NB4 (cell line): ENCODE results near the gene HOXA13.

Source experiments
- DNase-seq: peaks from one replicate; pipeline ENCODE4 v3.0.0; 2010; ENCODE audit warnings: low read depth
- H3K4me3 ChIP-seq: one replicate; pipeline ENCODE4 v1.5.1; 2011; ENCODE audit warnings: mild to moderate bottlenecking, low read depth, low read length, moderate library complexity
- CTCF ChIP-seq: IDR thresholded peaks from one replicate; pipeline ENCODE4 v1.5.1; 2012; ENCODE audit warnings: low read depth, low read length
- MAX ChIP-seq: IDR thresholded peaks from 2 replicates; pipeline ENCODE4 v1.6.1; 2011; ENCODE audit warnings: low read depth, low read length
- MYC ChIP-seq: IDR thresholded peaks from 2 replicates; pipeline ENCODE4 v1.6.1; 2011; ENCODE audit warnings: low read depth, low read length
- POLR2A ChIP-seq: IDR thresholded peaks from 2 replicates; pipeline ENCODE4 v1.6.1; 2011; ENCODE audit warnings: mild to moderate bottlenecking; ENCODE audit not compliant: insufficient read length; ENCODE audit errors: extremely low read depth

The HOXA13 gene

GRCh38 chr7:27153526-27153925, 46.4 kb downstream of the HOXA13 start:
- no peak for DNase-seq
- H3K4me3 ChIP-seq: no peak overlapping the region
- no peak for TF ChIP-seq POLR2A
- TF ChIP-seq MAX: no peak

GRCh38 chr7:27152816-27153442, 47.0 kb downstream of the HOXA13 start:
- no peak for DNase-seq
- no peak overlapping the region for H3K4me3 ChIP-seq

GRCh38 chr7:27151931-27152815, 47.7 kb downstream of the HOXA13 start, which contains the start of gene HOXA3:
Gene HOXA3, minus strand, starts transcription at chr7:27152583. Its CDS starts 41,943 bp downstream, at chr7:27110640.
- peak within 1 kb of the TSS; percentile 68 for H3K4me3 ChIP-seq
- DNase-seq: peak; percentile 23
- TF ChIP-seq MAX: no peak
- no peak for TF ChIP-seq POLR2A
- no peak for TF ChIP-seq CTCF
- no peak for TF ChIP-seq MYC

More at GRCh38 chr7:27152816-27153442, 47.0 kb downstream of the HOXA13 start:
- TF ChIP-seq MAX (no peak), CTCF (no peak), MYC (no peak), POLR2A (no peak)

- no peak for DNase-seq
- H3K4me3 ChIP-seq: peak overlapping the region; percentile 68
- TF ChIP-seq MYC (no peak), CTCF (peak; percentile 19)
Observed at GRCh38 chr7:27151341-27151930, 48.5 kb downstream of the HOXA13 start.

GRCh38 chr7:27150568-27151340, 49.1 kb downstream of the HOXA13 start:
- peak; percentile 93 for TF ChIP-seq CTCF
- peak; percentile 29 for TF ChIP-seq POLR2A
- TF ChIP-seq MAX: peak; percentile 33
- peak; percentile 50; the same call in 1 of the 2 replicates for TF ChIP-seq MYC
- DNase-seq: peak; percentile 90
- peak overlapping the region; percentile 68 for H3K4me3 ChIP-seq
